Neural progenitor cell (in vitro differentiated cells): Measurements from ENCODE around the gene R3HDM2.

ENCODE experiments used
- CTCF ChIP-seq: fragments of 200-600 bp; sonication (generic); IDR thresholded peaks from 2 replicates; pipeline ENCODE4 v1.5.1; 2017; ENCODE audit warnings: antibody characterized with exemption, mild to moderate bottlenecking
- EZH2 ChIP-seq: fragments of 200-600 bp; sonication (generic); IDR thresholded peaks from 2 replicates; pipeline ENCODE4 v1.6.1; 2017; ENCODE audit warnings: antibody characterized with exemption, mild to moderate bottlenecking, moderate library complexity

DNA sequence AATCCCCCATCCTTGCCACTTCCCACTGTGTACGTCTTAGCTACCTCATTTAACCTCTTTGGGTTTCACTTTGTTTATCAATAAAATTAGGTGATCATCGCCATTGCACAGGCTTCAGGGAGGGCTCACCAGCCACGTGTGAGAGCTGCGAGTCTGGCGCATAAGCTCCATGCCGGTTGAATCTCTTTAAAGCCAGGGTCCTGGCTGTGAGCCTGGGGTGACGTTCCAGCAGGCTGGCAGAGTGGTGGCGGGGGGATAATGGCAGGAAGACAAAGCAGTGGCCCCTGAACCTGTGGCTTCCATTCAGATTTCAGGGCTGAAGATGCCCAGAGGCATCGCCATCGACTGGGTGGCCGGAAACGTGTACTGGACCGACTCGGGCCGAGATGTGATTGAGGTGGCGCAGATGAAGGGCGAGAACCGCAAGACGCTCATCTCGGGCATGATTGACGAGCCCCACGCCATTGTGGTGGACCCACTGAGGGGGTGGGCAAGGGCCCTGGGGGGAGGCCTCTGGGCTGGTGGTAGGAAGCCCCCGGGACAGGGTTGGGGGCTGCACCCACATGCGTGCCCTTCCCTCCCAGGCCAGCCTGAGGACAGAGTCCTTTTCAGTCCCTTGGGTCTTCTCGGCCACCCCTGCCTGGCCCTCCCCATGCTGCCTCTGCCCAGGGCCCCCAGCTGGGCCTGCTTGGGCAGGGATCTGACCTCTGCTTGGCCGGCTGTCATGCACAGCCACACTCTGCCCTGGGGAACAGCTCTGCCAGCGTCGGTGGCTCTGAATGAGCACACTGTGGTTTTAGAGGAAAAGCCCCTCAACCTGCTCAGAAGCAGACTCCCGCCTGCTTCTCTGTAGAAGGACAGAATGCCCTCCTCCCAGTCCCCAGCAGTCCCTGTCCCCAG is 222.9 kb downstream of the R3HDM2 start:
- TF ChIP-seq EZH2 (no peak), CTCF (no peak)
